Keratinocyte (primary cell): ENCODE data around the gene MED25. TPM values are rescaled to one million over a fixed set of nuclear protein-coding genes. Genes with fewer than 3 reads are reported as not detected.

Experiments
- DNase-seq: peaks from one replicate; pipeline ENCODE4 v3.0.0-alpha.2; 2011; ENCODE audit warnings: low read depth, missing footprints, low spot score
- FAIRE-seq: peaks from 2 replicates; lab custom pipeline; 2011; peaks lifted over from hg19 to GRCh38; lab: Jason Lieb, UNC
- H2AFZ ChIP-seq: 2 replicates; pipeline ENCODE4 v1.6.0; 2012; ENCODE audit warnings: low read length, control low read depth, inconsistent platforms; ENCODE audit not compliant: control insufficient read depth
- H3K27ac ChIP-seq: 2 replicates; pipeline ENCODE4 v1.5.1; 2011; ENCODE audit warnings: low read length; ENCODE audit not compliant: control insufficient read depth, insufficient read depth
- H3K27me3 ChIP-seq: 3 replicates; pipeline ENCODE4 v1.6.0; 2011; ENCODE audit warnings: low read length; ENCODE audit not compliant: control insufficient read depth, insufficient read depth; ENCODE audit errors: extremely low read depth
- H3K36me3 ChIP-seq, 2 experiments: 2 replicates in 1 of 2; 3 replicates in 1 of 2; pipeline ENCODE4 v1.5.1; 2011; ENCODE audit warnings: low read length in 2 of 2, mild to moderate bottlenecking in 1 of 2; ENCODE audit not compliant: control insufficient read depth in 2 of 2, insufficient read depth in 2 of 2; ENCODE audit errors: extremely low read depth in 1 of 2
- H3K4me1 ChIP-seq: 3 replicates; pipeline ENCODE4 v1.5.1; 2011; ENCODE audit warnings: low read length; ENCODE audit not compliant: control insufficient read depth, insufficient read depth; ENCODE audit errors: extremely low read depth
- H3K4me2 ChIP-seq: 3 replicates; pipeline ENCODE4 v1.6.0; 2011; ENCODE audit warnings: low read depth, low read length; ENCODE audit not compliant: control insufficient read depth, insufficient read depth; ENCODE audit errors: extremely low read depth
- H3K4me3 ChIP-seq, 3 experiments: fragments of 200-600 bp in 1 of 3; sonication (generic) in 1 of 3; 2 replicates in 2 of 3; 3 replicates in 1 of 3; pipeline ENCODE4 v1.5.1; 2011 to 2016; ENCODE audit warnings: low read length in 3 of 3, mild to moderate bottlenecking in 3 of 3, control low read depth in 2 of 3, inconsistent platforms in 1 of 3, low read depth in 1 of 3, mixed read lengths in 1 of 3, mixed run types in 1 of 3, moderate library complexity in 1 of 3; ENCODE audit not compliant: control insufficient read depth in 2 of 3, insufficient read depth in 2 of 3; ENCODE audit errors: extremely low read depth in 1 of 3
- H3K79me2 ChIP-seq: 2 replicates; pipeline ENCODE4 v1.6.0; 2012; ENCODE audit warnings: low read length; ENCODE audit not compliant: control insufficient read depth, insufficient read depth
- H3K9ac ChIP-seq: 3 replicates; pipeline ENCODE4 v1.6.0; 2011; ENCODE audit warnings: low read length; ENCODE audit not compliant: control insufficient read depth, insufficient read depth; ENCODE audit errors: extremely low read depth
- H3K9me1 ChIP-seq: 3 replicates; pipeline ENCODE4 v1.6.0; 2011; ENCODE audit warnings: low read length; ENCODE audit not compliant: control insufficient read depth, insufficient read depth; ENCODE audit errors: extremely low read depth
- H3K9me3 ChIP-seq: 2 replicates; pipeline ENCODE4 v1.5.1; 2012; ENCODE audit warnings: low read depth, low read length; ENCODE audit not compliant: control insufficient read depth
- H4K20me1 ChIP-seq: 3 replicates; pipeline ENCODE4 v1.6.0; 2011; ENCODE audit warnings: low read length; ENCODE audit not compliant: control insufficient read depth, insufficient read depth; ENCODE audit errors: extremely low read depth
- EZH2 ChIP-seq: IDR thresholded peaks from one replicate; pipeline ENCODE4 v1.6.1; 2012; ENCODE audit warnings: inconsistent platforms, mild to moderate bottlenecking, low read length, moderate library complexity
- dilution Hi-C: fragments of 300-500 bp; cut with MboI; formaldehyde crosslinking; loops from one replicate; pipeline ENCODE4 v1.7.0; 2020; ENCODE audit warnings: low sequenced_read_pairs; ENCODE audit not compliant: extremely low pct_ligation_motif_present
- polyA plus RNA-seq, 5 experiments: library from polyadenylated mRNA; depleted of rRNA in 3 of 5; stranded (reverse) in 3 of 5; stranded (forward) in 1 of 5; unstranded in 1 of 5; fragments of >200 nt; gene quantifications; 1 replicate in 1 of 5; 2 replicates in 3 of 5; 3 replicates in 1 of 5; pipeline versions ENCODE4 v1.2.1 to v1.2.3, GENCODE V29; 2011 to 2012; ENCODE audit warnings: missing spikeins in 2 of 5, low read depth in 1 of 5, low replicate concordance in 1 of 5
- TF ChIP-seq, protein P1 (sequence below), 3 experiments: IDR thresholded peaks in 1 of 3; conservative IDR thresholded peaks in 1 of 3; optimal IDR thresholded peaks in 1 of 3; 2 replicates in 2 of 3; 3 replicates in 1 of 3; pipeline versions ENCODE3 to v1.5.1; 2011; ENCODE audit warnings: low read length in 3 of 3, mild to moderate bottlenecking in 3 of 3, moderate library complexity in 2 of 3, control low read depth in 1 of 3, inconsistent platforms in 1 of 3; ENCODE audit not compliant: insufficient read depth in 2 of 3; ENCODE audit errors: extremely low read depth in 1 of 3

MED25 gene
- polyA plus RNA-seq, 1 donor (not counting 4 experiments of a cell fraction or from before 2014, with no cell fraction given): 12.5 TPM

DNA sequence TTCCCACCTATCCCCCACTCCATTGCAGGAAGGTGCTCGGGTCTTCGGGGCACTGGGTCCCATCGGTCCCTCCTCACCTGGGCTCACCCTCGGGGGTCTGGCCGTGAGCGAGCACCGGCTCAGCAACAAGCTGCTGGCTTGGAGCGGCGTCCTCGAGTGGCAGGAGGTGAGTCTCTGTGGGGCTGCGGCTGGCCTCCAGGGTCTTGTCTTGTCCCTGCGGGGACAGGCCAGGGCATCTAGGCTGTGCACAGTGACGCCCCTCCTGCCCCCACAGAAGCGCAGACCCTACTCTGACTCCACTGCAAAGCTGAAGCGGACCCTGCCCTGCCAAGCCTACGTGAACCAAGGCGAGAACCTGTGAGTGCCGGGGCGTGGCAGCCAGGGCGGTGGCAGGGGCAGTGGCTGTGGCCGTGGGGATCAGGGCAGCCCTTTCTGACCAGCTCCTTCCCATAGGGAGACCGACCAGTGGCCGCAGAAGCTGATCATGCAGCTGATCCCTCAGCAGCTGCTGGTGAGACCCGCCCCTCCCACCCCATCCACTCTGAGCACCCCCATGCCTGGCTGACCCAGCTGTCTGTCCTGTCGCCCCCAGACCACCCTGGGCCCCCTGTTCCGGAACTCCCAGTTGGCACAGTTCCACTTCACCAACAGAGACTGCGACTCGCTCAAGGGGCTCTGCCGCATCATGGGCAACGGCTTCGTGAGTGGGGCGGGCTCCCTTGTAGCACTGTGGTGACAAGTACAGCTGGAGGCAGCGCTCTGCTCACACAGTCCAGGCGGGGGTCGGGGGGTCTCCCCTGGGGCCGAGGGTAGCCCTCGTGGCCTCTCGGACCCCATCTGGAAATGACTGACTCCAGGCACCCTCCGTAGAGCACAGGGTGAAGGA, 36.5 kb downstream of the MED25 start:
- no peaks in the 10 kb centered on the region for H3K9me3 ChIP-seq
- no peak overlapping the region for H3K27ac ChIP-seq
- peaks cover 17% of the 10 kb centered on the region for H3K4me1 ChIP-seq
- no peaks in the 10 kb centered on the region for H3K9me1 ChIP-seq
- dilution Hi-C loops: no loop called here
- no peak overlapping the region for H3K4me3 ChIP-seq
- H2AFZ ChIP-seq: no peak overlapping the region
- H4K20me1 ChIP-seq: peaks cover 7% of the 10 kb centered on the region
- no peak overlapping the region for H3K4me2 ChIP-seq
- H3K36me3 ChIP-seq: peaks cover 17% of the 10 kb centered on the region in 2 experiments
- H3K9ac ChIP-seq: no peak overlapping the region
- peaks cover 22% of the 10 kb centered on the region for H3K79me2 ChIP-seq
- DNase-seq (no peak), FAIRE-seq (no peak)
- TF ChIP-seq EZH2: no peak
- TF ChIP-seq, protein P1, sequence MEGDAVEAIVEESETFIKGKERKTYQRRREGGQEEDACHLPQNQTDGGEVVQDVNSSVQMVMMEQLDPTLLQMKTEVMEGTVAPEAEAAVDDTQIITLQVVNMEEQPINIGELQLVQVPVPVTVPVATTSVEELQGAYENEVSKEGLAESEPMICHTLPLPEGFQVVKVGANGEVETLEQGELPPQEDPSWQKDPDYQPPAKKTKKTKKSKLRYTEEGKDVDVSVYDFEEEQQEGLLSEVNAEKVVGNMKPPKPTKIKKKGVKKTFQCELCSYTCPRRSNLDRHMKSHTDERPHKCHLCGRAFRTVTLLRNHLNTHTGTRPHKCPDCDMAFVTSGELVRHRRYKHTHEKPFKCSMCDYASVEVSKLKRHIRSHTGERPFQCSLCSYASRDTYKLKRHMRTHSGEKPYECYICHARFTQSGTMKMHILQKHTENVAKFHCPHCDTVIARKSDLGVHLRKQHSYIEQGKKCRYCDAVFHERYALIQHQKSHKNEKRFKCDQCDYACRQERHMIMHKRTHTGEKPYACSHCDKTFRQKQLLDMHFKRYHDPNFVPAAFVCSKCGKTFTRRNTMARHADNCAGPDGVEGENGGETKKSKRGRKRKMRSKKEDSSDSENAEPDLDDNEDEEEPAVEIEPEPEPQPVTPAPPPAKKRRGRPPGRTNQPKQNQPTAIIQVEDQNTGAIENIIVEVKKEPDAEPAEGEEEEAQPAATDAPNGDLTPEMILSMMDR (optimal IDR thresholded peaks at IDR 0.05 in 1 of 3, IDR thresholded peaks at IDR 0.05 in 1 of 3, conservative IDR thresholded peaks at IDR 0.05 in 1 of 3; ENCODE audit: extremely low read depth in 1 of 3, insufficient read depth in 2 of 3, low read length in 3 of 3): no peak
- no peaks in the 10 kb centered on the region for H3K27me3 ChIP-seq

DNA sequence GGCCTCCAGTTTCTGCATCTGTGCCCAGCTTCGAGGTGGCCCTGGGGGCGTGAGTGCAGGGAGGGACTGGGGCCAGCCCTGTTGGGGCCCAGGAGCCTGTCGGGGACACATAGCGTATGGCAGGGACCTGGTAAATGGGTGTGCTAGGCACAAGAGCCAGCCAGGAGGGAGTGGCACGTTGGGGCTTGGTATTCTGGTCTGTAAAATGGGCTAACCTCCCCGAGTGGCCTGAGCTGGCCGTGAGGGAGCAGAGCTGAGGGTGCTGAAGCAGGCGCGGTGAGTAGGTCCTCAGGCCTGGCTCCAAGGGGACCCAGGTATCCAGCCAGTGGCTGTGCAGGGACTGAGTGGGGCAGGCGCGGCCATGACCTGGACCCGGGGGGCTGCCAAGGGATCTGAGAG, 37.2 kb downstream of the MED25 start:
- no peak for TF ChIP-seq EZH2
- TF ChIP-seq, protein P1 (optimal IDR thresholded peaks at IDR 0.05 in 1 of 3, IDR thresholded peaks at IDR 0.05 in 1 of 3, conservative IDR thresholded peaks at IDR 0.05 in 1 of 3; ENCODE audit: extremely low read depth in 1 of 3, insufficient read depth in 2 of 3, low read length in 3 of 3): no peak
- Histone ChIP-seq H3K4me2 (no peak overlapping the region), H3K4me1 (peaks cover 13% of the 10 kb centered on the region), H2AFZ (no peak overlapping the region), H3K27me3 (no peaks in the 10 kb centered on the region), H3K27ac (no peak overlapping the region), H3K36me3 (peaks cover 19 to 23% of the 10 kb centered on the region in 2 experiments), H3K9ac (no peak overlapping the region), H4K20me1 (peaks cover 7% of the 10 kb centered on the region), H3K9me3 (no peaks in the 10 kb centered on the region), H3K79me2 (peaks cover 22% of the 10 kb centered on the region), H3K4me3 (no peak overlapping the region), H3K9me1 (no peaks in the 10 kb centered on the region)
- no peak for DNase-seq
- dilution Hi-C loops: no loop called here
- no peak for FAIRE-seq
